GM19467 (cell line): Measurements from ENCODE around the gene CEBPE.

Source experiments
- ATAC-seq: cut with Tn5 transposase; IDR thresholded peaks from one replicate; pipeline ENCODE4 v1.9.1; 2021; ENCODE audit warnings: mild to moderate bottlenecking, moderate library complexity; ENCODE audit not compliant: unreplicated experiment

Gene CEBPE

GRCh38 chr14:23118506-23119362, at the start of gene CEBPE:
TSS of gene CEBPE (minus strand) at chr14:23119255. CDS start at chr14:23119091, 164 bp downstream.
- ATAC-seq = no peak

GRCh38 chr14:23168246-23168645, 49.2 kb upstream of the CEBPE start:
- no peak for ATAC-seq

- ATAC-seq = no peak
Measured at GRCh38 chr14:23167116-23167847, 48.2 kb upstream of the CEBPE start.

GRCh38 chr14:23164949-23165348, 45.9 kb upstream of the CEBPE start:
- no peak for ATAC-seq

GRCh38 chr14:23164250-23164649, 45.2 kb upstream of the CEBPE start:
- ATAC-seq = no peak

- no peak for ATAC-seq
Measured at GRCh38 chr14:23163830-23164229, 44.8 kb upstream of the CEBPE start.

GRCh38 chr14:23162800-23163199, 43.7 kb upstream of the CEBPE start:
- no peak for ATAC-seq

- no peak for ATAC-seq
Measured at GRCh38 chr14:23162005-23162404, 43.0 kb upstream of the CEBPE start.

GRCh38 chr14:23160924-23161522, 42.0 kb upstream of the CEBPE start:
- no peak for ATAC-seq

GRCh38 chr14:23159532-23159931, 40.5 kb upstream of the CEBPE start:
- ATAC-seq = no peak

- no peak for ATAC-seq
Measured at GRCh38 chr14:23158779-23159178, 39.7 kb upstream of the CEBPE start.

- no peak for ATAC-seq
Measured at GRCh38 chr14:23154964-23155587, 36.0 kb upstream of the CEBPE start.

- ATAC-seq = no peak
Measured at GRCh38 chr14:23153851-23154796, 35.1 kb upstream of the CEBPE start.

- ATAC-seq = no peak
Measured at GRCh38 chr14:23151342-23151741, 32.3 kb upstream of the CEBPE start.

GRCh38 chr14:23149745-23150144, 30.7 kb upstream of the CEBPE start:
- ATAC-seq = no peak

GRCh38 chr14:23148591-23149249, 29.7 kb upstream of the CEBPE start:
- no peak for ATAC-seq

- ATAC-seq = no peak
Measured at GRCh38 chr14:23147676-23148075, 28.6 kb upstream of the CEBPE start.

GRCh38 chr14:23146980-23147379, 27.9 kb upstream of the CEBPE start:
- no peak for ATAC-seq

- no peak for ATAC-seq
Measured at GRCh38 chr14:23146351-23146910, 27.4 kb upstream of the CEBPE start.
